ENCODE data around the gene SLC18A3. TPM values are rescaled to one million over a fixed set of nuclear protein-coding genes. Genes with fewer than 3 reads are reported as not detected.

The SLC18A3 gene
- total RNA-seq, 1 experiment from 2014 or later, result not detected

GRCh38 chr10:49617121-49618020 lies 7.3 kb downstream of the SLC18A3 start:
- H3K27me3 ChIP-seq (ENCODE audit: low read length), result peaks cover 98% of the 10 kb centered on the region

GRCh38 chr10:49618821-49619220 lies 8.7 kb downstream of the SLC18A3 start:
- H3K79me2 ChIP-seq (ENCODE audit: low read length), result no peaks in the 10 kb centered on the region
- no peak overlapping the region for H2AFZ ChIP-seq (ENCODE audit: low read length)
- H3K9me3 ChIP-seq (ENCODE audit: low read length), result no peaks in the 10 kb centered on the region
- H3K4me2 ChIP-seq (ENCODE audit: low read length), result no peak overlapping the region
- H3F3A ChIP-seq (ENCODE audit: low read length, unreplicated experiment), result no peaks in the 10 kb centered on the region
- no peaks in the 10 kb centered on the region for H3K4me1 ChIP-seq (ENCODE audit: insufficient read depth, low read length)
- H3K36me3 ChIP-seq (ENCODE audit: low read depth, low read length), result no peaks in the 10 kb centered on the region
- TF ChIP-seq EZH2 (IDR thresholded peaks at IDR 0.05; ENCODE audit: low read length, unreplicated experiment) (no peak), EZH2phosphoT487 (IDR thresholded peaks at IDR 0.05; ENCODE audit: borderline replicate concordance, low read length) (no peak), CTCF (conservative IDR thresholded peaks at IDR 0.05; ENCODE audit: low read depth, low read length) (peak; percentile 26; the same call in 1 of the 2 replicates)
- no peak overlapping the region for H3K4me3 ChIP-seq (ENCODE audit: low read length)
- intact Hi-C loops (cut with micrococcal nuclease), result no loop called here
- ATAC-seq (no peak), DNase-seq (no peak)
- H3K9ac ChIP-seq (ENCODE audit: low read length), result no peak overlapping the region
- H3K9me2 ChIP-seq (replicated peaks; ENCODE audit: low read length), result no peaks in the 10 kb centered on the region
- H3K27ac ChIP-seq (ENCODE audit: low read length), result no peak overlapping the region
- no TSS peak for BruUV-seq (replicated peaks)
- ChIA-PET CTCF (interaction anchor here (0.6 kb wide), 2 partner anchors 80 to 222 kb away, joined by 3 read pairs; no protein-coding TSS in a partner anchor), POLR2A (ENCODE audit: unreplicated experiment) (no interaction called here)
- no peaks in the 10 kb centered on the region for H4K20me1 ChIP-seq (ENCODE audit: low read length)
- H3K27me3 ChIP-seq (ENCODE audit: low read length), result peaks cover 96% of the 10 kb centered on the region

More at GRCh38 chr10:49617121-49618020, 7.3 kb downstream of the SLC18A3 start:
- no peak overlapping the region for H3K4me3 ChIP-seq (ENCODE audit: low read length)
- H3K9me3 ChIP-seq (ENCODE audit: low read length), result no peaks in the 10 kb centered on the region
- no peaks in the 10 kb centered on the region for H3K9me2 ChIP-seq (replicated peaks; ENCODE audit: low read length)
- no peak overlapping the region for H3K4me2 ChIP-seq (ENCODE audit: low read length)
- H3K79me2 ChIP-seq (ENCODE audit: low read length), result no peaks in the 10 kb centered on the region
- BruUV-seq (replicated peaks), result no TSS peak
- H2AFZ ChIP-seq (ENCODE audit: low read length), result no peak overlapping the region
- POLR2A ChIA-PET (ENCODE audit: unreplicated experiment), result interaction anchor here (0.6 to 0.7 kb wide), 2 partner anchors 82 to 214 kb away, joined by 3 to 6 read pairs; no protein-coding TSS in a partner anchor
- intact Hi-C loops (cut with micrococcal nuclease), result no loop called here
- CTCF ChIA-PET, result no interaction called here
- TF ChIP-seq EZH2phosphoT487 (IDR thresholded peaks at IDR 0.05; ENCODE audit: borderline replicate concordance, low read length) (no peak), EZH2 (IDR thresholded peaks at IDR 0.05; ENCODE audit: low read length, unreplicated experiment) (no peak), CTCF (conservative IDR thresholded peaks at IDR 0.05; ENCODE audit: low read depth, low read length) (no peak)
- no peaks in the 10 kb centered on the region for H3K36me3 ChIP-seq (ENCODE audit: low read depth, low read length)
- no peak overlapping the region for H3K27ac ChIP-seq (ENCODE audit: low read length)
- DNase-seq (no peak), ATAC-seq (0 out of 2 replicates have a peak, but pooled peaks have one; percentile 7)
- no peak overlapping the region for H3K9ac ChIP-seq (ENCODE audit: low read length)
- H4K20me1 ChIP-seq (ENCODE audit: low read length), result no peaks in the 10 kb centered on the region
- no peaks in the 10 kb centered on the region for H3K4me1 ChIP-seq (ENCODE audit: insufficient read depth, low read length)
- no peaks in the 10 kb centered on the region for H3F3A ChIP-seq (ENCODE audit: low read length, unreplicated experiment)

GRCh38 chr10:49619613-49620012 lies 9.5 kb downstream of the SLC18A3 start:
- Histone ChIP-seq H3K27me3 (ENCODE audit: low read length) (peaks cover 90% of the 10 kb centered on the region), H3K9ac (ENCODE audit: low read length) (no peak overlapping the region), H3K9me2 (replicated peaks; ENCODE audit: low read length) (no peaks in the 10 kb centered on the region), H3K4me3 (ENCODE audit: low read length) (no peak overlapping the region), H3K27ac (ENCODE audit: low read length) (no peak overlapping the region), H4K20me1 (ENCODE audit: low read length) (no peaks in the 10 kb centered on the region), H3F3A (ENCODE audit: low read length, unreplicated experiment) (no peaks in the 10 kb centered on the region), H3K9me3 (ENCODE audit: low read length) (no peaks in the 10 kb centered on the region), H3K36me3 (ENCODE audit: low read depth, low read length) (no peaks in the 10 kb centered on the region), H3K4me2 (ENCODE audit: low read length) (no peak overlapping the region), H3K4me1 (ENCODE audit: insufficient read depth, low read length) (no peaks in the 10 kb centered on the region), H2AFZ (ENCODE audit: low read length) (no peak overlapping the region), H3K79me2 (ENCODE audit: low read length) (no peaks in the 10 kb centered on the region)
- BruUV-seq (replicated peaks), result no TSS peak
- intact Hi-C loops (cut with micrococcal nuclease), result no loop called here
- ChIA-PET POLR2A (ENCODE audit: unreplicated experiment) (no interaction called here), CTCF (no interaction called here)
- DNase-seq (no peak), ATAC-seq (no peak)
- no peak for TF ChIP-seq EZH2 (IDR thresholded peaks at IDR 0.05; ENCODE audit: low read length, unreplicated experiment)
- TF ChIP-seq CTCF (conservative IDR thresholded peaks at IDR 0.05; ENCODE audit: low read depth, low read length), result peak; percentile 33
- TF ChIP-seq EZH2phosphoT487 (IDR thresholded peaks at IDR 0.05; ENCODE audit: borderline replicate concordance, low read length), result no peak

Data from PC-3 (cell line).